Kidney epithelial cell (primary cell): Measurements from ENCODE around the gene COBL. TPM values are rescaled to one million over a fixed set of nuclear protein-coding genes. Genes with fewer than 3 reads are reported as not detected.
A peak's percentile ranks its signal among the peaks of the same experiment; 100 is the strongest.

Experiments used
- DNase-seq: peaks from one replicate; pipeline ENCODE4 v3.0.0-alpha.2; 2010; ENCODE audit warnings: low read depth
- H3K27me3 ChIP-seq: 2 replicates; pipeline ENCODE4 v1.6.0; 2011; ENCODE audit warnings: low read length; ENCODE audit not compliant: control insufficient read depth, insufficient read depth
- H3K36me3 ChIP-seq: 2 replicates; pipeline ENCODE4 v1.5.1; 2011; ENCODE audit warnings: low read length; ENCODE audit not compliant: control insufficient read depth, insufficient read depth
- H3K4me3 ChIP-seq: 2 replicates; pipeline ENCODE4 v1.5.1; 2011; ENCODE audit warnings: low read depth, mild to moderate bottlenecking, control low read depth, low read length
- CTCF ChIP-seq: IDR thresholded peaks from 2 replicates; pipeline ENCODE4 v1.5.1; 2011; ENCODE audit warnings: mild to moderate bottlenecking, moderate library complexity, low read length, control low read depth, inconsistent platforms; ENCODE audit not compliant: insufficient read depth, poor library complexity, severe bottlenecking
- total RNA-seq: library from RNA; depleted of rRNA; stranded (reverse); fragments of >200 nt; gene quantifications from 2 replicates; pipeline ENCODE4 v1.2.3, GENCODE V29; 2015

The COBL gene
- total RNA-seq, 1 donor from 2014 or later: 7.1 TPM

- DNase-seq: no peak
- H3K36me3 ChIP-seq: no peaks in the 10 kb centered on the region
- TF ChIP-seq CTCF: no peak
- no peak overlapping the region for H3K4me3 ChIP-seq
- no peaks in the 10 kb centered on the region for H3K27me3 ChIP-seq
Observed at GRCh38 chr7:51021906-51022570, 294.6 kb downstream of the COBL start.

GRCh38 chr7:51020944-51021343 lies 295.7 kb downstream of the COBL start:
- DNase-seq: no peak
- H3K36me3 ChIP-seq: no peaks in the 10 kb centered on the region
- TF ChIP-seq CTCF: no peak
- no peaks in the 10 kb centered on the region for H3K27me3 ChIP-seq
- no peak overlapping the region for H3K4me3 ChIP-seq

GRCh38 chr7:51019891-51020870 lies 296.4 kb downstream of the COBL start:
- DNase-seq: no peak
- H3K4me3 ChIP-seq: no peak overlapping the region
- no peaks in the 10 kb centered on the region for H3K36me3 ChIP-seq
- no peak for TF ChIP-seq CTCF
- H3K27me3 ChIP-seq: no peaks in the 10 kb centered on the region

GRCh38 chr7:51019191-51019844 lies 297.3 kb downstream of the COBL start:
- Histone ChIP-seq H3K36me3 (no peaks in the 10 kb centered on the region), H3K4me3 (no peak overlapping the region), H3K27me3 (no peaks in the 10 kb centered on the region)
- TF ChIP-seq CTCF: no peak
- peak; percentile 48 for DNase-seq

- Histone ChIP-seq H3K27me3 (no peaks in the 10 kb centered on the region), H3K36me3 (no peaks in the 10 kb centered on the region), H3K4me3 (no peak overlapping the region)
- TF ChIP-seq CTCF: no peak
- DNase-seq: no peak
Observed at GRCh38 chr7:51017576-51018535, 298.8 kb downstream of the COBL start.
